T-helper 17 cell (primary cell): ENCODE data around the gene UGP2. TPM values are rescaled to one million over a fixed set of nuclear protein-coding genes. Genes with fewer than 3 reads are reported as not detected.
A peak's percentile ranks its signal among the peaks of the same experiment; 100 is the strongest.

Experiments
- ATAC-seq: fragments of 150-1000 bp; cut with Tn5 transposase; 2 replicates; pipeline ENCODE4 v1.10.0; 2021; ENCODE audit warnings: mild to moderate bottlenecking, moderate library complexity
- DNase-seq, 3 donors: peaks; one replicate each; pipeline versions ENCODE4 v3.0.0 to v3.0.0-alpha.2; 2020 to 2021
- H3K9me3 ChIP-seq: one replicate; pipeline ENCODE4 v1.7.0; 2013; ENCODE audit warnings: low read length, mild to moderate bottlenecking; ENCODE audit not compliant: control insufficient read depth, poor library complexity, severe bottlenecking
- H3K27ac Mint-ChIP-seq: one replicate; pipeline ENCODE4 v1.8.0; 2022; ENCODE audit warnings: mild to moderate bottlenecking, moderate library complexity, mixed read lengths
- H3K27me3 Mint-ChIP-seq: one replicate; pipeline ENCODE4 v1.8.0; 2022; ENCODE audit warnings: mixed read lengths
- H3K36me3 Mint-ChIP-seq: one replicate; pipeline ENCODE4 v1.8.0; 2022; ENCODE audit warnings: low read depth, mixed read lengths
- H3K4me1 Mint-ChIP-seq: one replicate; pipeline ENCODE4 v1.8.0; 2022; ENCODE audit warnings: mild to moderate bottlenecking, mixed read lengths
- H3K4me3 Mint-ChIP-seq: one replicate; pipeline ENCODE4 v1.8.0; 2022; ENCODE audit warnings: mild to moderate bottlenecking, moderate library complexity, mixed read lengths
- total RNA-seq, 4 donors: library from RNA in 2 of 4; stranded (reverse) in 2 of 4; gene quantifications; one replicate each; pipeline ENCODE4 v1.2.3 and lab custom pipeline; 2022 to 2026

The UGP2 gene
- total RNA-seq, 2 donors from 2014 or later: 68.7 to 82.7 TPM

DNA sequence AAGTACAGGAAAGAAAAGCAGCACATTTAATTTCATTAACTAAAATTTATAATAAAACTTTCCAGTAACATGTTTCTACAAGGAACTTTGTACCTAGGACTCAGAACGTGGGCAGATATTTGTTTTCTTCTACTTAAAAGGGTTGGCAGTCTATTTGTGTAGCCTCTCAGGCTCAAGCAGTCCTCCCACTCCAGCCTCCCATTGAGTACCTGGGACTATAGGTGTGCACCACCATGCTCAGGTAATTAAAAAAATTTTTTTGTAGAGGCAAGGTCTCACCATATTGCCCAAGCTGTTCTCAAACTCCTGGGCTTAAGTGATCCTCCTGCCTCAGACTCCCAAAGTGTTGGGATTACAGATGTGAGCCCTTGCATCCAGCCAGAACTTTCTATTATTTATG is 36.8 kb downstream of the UGP2 start:
- H3K4me3 Mint-ChIP-seq: no peak overlapping the region
- DNase-seq (no peak), ATAC-seq (no peak)
- no peaks in the 10 kb centered on the region for H3K9me3 ChIP-seq
- no peak overlapping the region for H3K27ac Mint-ChIP-seq
- no peaks in the 10 kb centered on the region for H3K27me3 Mint-ChIP-seq
- H3K36me3 Mint-ChIP-seq: no peaks in the 10 kb centered on the region
- H3K4me1 Mint-ChIP-seq: peaks cover 32% of the 10 kb centered on the region

DNA sequence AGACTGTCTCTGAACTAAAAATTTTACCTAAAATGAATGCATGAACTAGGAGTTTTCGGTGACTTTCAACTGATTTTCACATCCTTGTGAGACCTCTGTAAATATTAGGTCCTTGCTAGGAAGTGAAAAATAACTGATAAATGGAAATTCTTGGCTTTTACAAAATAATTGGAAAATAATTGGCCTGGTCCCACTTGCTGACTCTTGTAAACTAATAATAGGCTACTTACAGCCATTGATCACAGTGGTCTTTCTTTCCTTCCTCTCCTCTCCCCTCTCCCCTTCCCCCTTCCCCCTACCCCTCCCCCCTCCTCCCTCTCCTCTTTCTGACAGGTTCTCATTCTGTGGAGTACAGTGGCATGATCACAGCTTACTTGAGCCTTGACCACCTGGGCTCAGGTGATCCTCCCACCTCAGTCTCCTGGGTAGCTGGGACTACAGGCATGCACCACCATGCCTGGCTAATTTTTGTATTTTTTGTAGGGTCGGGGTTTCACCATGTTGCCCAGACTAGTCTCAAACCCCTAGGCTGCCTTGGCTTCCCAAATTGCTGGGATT is 38.3 kb downstream of the UGP2 start:
- ATAC-seq: no peak
- DNase-seq: no peak
- peak overlapping the region; percentile 79 for H3K27ac Mint-ChIP-seq
- H3K27me3 Mint-ChIP-seq: no peaks in the 10 kb centered on the region
- no peak overlapping the region for H3K4me3 Mint-ChIP-seq
- H3K9me3 ChIP-seq: no peaks in the 10 kb centered on the region
- H3K4me1 Mint-ChIP-seq: peaks cover 30% of the 10 kb centered on the region
- no peaks in the 10 kb centered on the region for H3K36me3 Mint-ChIP-seq

DNA sequence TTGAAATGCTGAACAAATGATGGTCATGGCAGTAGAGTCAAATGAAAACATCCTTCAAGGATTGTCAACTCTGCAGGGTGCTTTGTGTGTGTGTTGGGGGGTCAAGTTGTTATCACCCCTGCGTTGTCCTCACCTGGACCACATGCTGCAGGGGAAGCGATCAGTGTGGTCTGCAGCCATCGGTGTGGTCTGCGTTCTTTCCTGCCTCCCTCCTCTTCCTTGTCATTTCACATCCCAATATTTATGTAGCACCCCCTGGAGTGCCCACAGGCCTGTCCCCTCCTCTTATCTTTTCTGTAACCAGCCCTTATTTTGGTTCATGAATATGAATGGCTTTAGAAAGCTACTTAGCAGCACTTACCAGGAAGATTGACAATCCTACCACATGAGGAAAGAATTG is 38.9 kb downstream of the UGP2 start:
- ATAC-seq: no peak
- peak overlapping the region; percentile 79 for H3K27ac Mint-ChIP-seq
- no peaks in the 10 kb centered on the region for H3K9me3 ChIP-seq
- peak overlapping the region; percentile 47 for H3K4me3 Mint-ChIP-seq
- DNase-seq: no peak
- H3K36me3 Mint-ChIP-seq: no peaks in the 10 kb centered on the region
- peaks cover 28% of the 10 kb centered on the region for H3K4me1 Mint-ChIP-seq
- no peaks in the 10 kb centered on the region for H3K27me3 Mint-ChIP-seq

DNA sequence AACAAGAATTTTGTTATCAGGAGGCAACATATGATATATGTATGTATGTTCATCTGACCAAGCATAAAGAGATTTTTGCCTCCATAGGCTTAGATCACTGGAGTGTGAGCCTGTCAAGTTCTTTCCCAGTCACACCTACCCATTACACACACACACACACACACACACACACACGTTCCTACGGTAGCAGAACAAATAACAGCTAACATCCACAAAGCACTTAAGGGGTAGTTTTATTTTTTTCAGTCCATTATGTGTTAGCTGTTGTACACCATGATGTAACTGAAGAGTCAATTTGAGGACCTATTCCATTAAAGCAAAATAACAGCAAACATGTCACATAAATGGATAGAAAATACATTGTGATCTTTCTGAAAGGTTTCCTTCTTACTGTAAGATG is 39.5 kb downstream of the UGP2 start:
- Mint-ChIP-seq H3K27me3 (no peaks in the 10 kb centered on the region), H3K4me1 (peaks cover 22% of the 10 kb centered on the region), H3K27ac (peak overlapping the region; percentile 79), H3K36me3 (no peaks in the 10 kb centered on the region), H3K4me3 (no peak overlapping the region)
- no peaks in the 10 kb centered on the region for H3K9me3 ChIP-seq
- no peak for DNase-seq
- no peak for ATAC-seq

DNA sequence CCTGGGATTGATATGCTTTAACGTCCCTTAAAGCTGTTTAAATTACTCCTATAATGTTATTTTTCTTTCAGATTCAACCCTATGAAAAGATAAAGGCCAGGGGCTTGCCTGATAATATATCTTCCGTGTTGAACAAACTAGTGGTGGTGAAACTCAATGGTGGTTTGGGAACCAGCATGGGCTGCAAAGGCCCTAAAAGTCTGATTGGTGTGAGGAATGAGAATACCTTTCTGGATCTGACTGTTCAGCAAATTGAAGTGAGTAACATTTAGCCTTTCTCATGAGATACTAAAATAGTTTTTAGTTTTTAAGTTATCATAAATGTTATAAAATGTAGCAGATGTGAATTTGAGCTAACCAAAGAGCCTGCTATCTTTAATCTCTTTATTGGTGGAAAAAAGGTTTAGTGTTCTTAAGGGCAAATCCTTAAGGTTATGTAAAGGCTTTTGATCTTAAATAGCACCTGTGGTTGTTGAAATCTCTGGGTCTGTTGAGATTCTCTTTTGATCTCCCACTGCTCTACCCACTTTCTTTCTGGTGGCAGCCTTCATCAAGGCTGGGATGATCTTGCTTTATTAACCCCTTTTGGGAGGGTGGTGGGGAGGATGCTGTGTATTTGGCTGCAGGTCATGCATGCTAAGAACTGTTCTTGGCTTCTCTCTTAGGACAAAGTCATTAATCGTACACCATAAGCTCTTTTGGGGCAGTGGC is 40.9 kb downstream of the UGP2 start:
- Mint-ChIP-seq H3K27me3 (no peaks in the 10 kb centered on the region), H3K27ac (peak overlapping the region; percentile 76), H3K4me3 (no peak overlapping the region), H3K36me3 (no peaks in the 10 kb centered on the region), H3K4me1 (peaks cover 19% of the 10 kb centered on the region)
- no peaks in the 10 kb centered on the region for H3K9me3 ChIP-seq
- no peak for DNase-seq
- no peak for ATAC-seq

DNA sequence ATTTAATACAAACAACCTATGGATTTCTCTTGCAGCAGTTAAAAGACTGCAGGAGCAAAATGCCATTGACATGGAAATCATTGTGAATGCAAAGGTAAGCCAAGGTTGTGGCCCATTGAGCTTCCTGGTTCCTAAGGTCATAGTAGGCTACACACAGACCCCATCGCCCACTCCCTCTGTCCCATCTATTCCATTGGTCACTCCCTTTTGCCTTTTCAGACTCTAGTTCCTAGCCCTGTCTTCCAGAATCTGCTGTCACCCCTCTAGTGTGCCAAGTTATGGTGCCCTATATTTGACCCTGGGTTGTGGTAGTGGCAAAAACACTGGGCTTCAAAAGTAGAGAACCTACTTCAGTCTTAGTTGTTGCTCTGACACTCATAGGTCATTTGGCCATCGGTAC is 44.7 kb downstream of the UGP2 start:
- H3K27ac Mint-ChIP-seq: no peak overlapping the region
- no peak for DNase-seq

DNA sequence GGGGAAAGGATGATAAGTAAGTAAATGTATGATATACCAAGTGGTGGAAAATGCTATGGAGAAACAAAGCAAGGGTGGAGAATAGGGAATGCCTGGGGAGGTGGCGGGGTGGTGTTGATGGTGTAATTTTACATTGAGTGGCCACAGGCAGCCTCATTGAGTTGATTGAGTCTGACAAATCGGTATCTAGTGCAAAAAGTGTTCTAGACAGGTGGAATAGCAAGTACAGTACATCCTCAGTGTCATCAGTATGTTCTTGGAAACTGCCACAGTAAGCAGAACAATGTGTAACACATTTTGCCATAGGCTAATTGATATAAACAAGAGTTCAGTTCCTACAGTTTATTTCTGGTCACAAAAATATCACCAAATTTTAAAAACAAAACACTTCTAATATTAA is 46.4 kb downstream of the UGP2 start:
- Mint-ChIP-seq H3K27ac (no peak overlapping the region), H3K4me3 (no peak overlapping the region), H3K4me1 (peaks cover 10% of the 10 kb centered on the region), H3K27me3 (no peaks in the 10 kb centered on the region), H3K36me3 (peaks cover 2% of the 10 kb centered on the region)
- H3K9me3 ChIP-seq: no peaks in the 10 kb centered on the region
- DNase-seq (no peak), ATAC-seq (no peak)

More for the DNA sequence above, 44.7 kb downstream of the UGP2 start:
- H3K9me3 ChIP-seq: no peaks in the 10 kb centered on the region
- Mint-ChIP-seq H3K27me3 (no peaks in the 10 kb centered on the region), H3K36me3 (peaks cover 2% of the 10 kb centered on the region), H3K4me1 (peaks cover 17% of the 10 kb centered on the region), H3K4me3 (no peak overlapping the region)
- no peak for ATAC-seq

DNA sequence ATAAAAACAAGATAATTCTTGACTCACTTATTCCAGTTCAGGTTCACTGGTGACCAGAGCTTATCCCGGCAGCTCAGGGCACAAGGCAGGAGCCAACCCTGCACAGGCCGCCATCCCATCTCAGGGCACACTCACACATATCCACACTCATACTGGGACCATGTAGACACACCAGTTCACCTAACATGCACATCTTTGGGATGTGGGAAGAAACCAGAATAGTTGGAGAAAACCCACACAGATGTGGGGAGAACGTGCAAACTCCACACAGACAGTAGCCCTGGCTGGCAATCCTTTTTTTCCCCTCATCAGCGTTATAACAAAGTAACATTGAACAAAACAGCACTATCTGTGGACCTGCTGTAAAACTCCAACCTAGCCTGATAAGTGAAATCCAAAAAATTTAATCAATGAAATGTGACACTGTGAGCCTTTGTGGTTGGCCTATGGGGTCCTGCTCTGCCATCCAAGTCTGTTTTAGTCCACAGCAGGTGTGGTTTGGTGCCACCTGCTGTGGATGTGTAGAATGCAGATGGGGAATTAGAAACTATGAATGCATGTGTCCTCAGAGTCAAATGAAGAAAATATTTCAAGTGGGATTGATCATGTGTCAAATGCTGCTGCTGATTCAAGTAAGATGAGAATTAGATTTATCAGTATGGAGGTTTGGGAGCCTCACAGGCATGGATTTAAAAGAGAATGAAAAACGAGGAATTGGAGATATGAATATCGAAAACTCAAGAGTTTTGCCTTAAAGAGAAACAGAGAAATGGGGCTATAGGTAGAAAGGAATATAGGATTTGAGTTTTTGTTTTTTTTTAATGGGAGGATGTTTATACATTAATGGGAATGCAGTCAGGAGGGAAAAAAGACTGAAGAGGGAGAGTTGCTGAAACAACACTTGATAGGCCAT is 47.0 kb downstream of the UGP2 start:
- Mint-ChIP-seq H3K4me1 (peaks cover 10% of the 10 kb centered on the region), H3K4me3 (no peak overlapping the region)

DNA sequence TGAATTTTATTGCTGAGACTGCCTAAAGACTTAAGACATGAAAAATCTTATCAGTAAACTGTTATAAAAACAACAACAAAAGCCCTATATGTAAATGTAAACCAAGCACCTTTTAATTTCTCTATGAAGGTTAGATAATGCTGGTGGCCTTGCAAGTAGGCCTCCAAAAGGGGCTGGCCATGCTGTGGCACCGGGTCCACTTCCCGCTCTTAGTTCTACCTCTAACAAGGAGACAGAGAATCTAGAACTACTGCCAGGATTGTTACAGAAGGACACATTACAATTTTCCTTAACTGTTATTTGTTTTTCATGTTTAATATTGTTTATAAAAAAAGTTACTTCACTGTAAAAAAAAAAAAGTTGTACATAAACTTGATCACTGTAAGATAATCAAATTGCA is 49.0 kb downstream of the UGP2 start:
- peaks cover 2% of the 10 kb centered on the region for H3K36me3 Mint-ChIP-seq
- peak overlapping the region; percentile 24 for H3K27ac Mint-ChIP-seq
- no peak for ATAC-seq
- H3K4me3 Mint-ChIP-seq: no peak overlapping the region
- H3K9me3 ChIP-seq: no peaks in the 10 kb centered on the region
- peaks cover 7% of the 10 kb centered on the region for H3K4me1 Mint-ChIP-seq
- DNase-seq: no peak
- no peaks in the 10 kb centered on the region for H3K27me3 Mint-ChIP-seq

More for the DNA sequence above, 47.0 kb downstream of the UGP2 start:
- Mint-ChIP-seq H3K36me3 (peaks cover 2% of the 10 kb centered on the region), H3K27me3 (no peaks in the 10 kb centered on the region), H3K27ac (peak overlapping the region; percentile 56)
- DNase-seq (peak in 1 of 3 donors; percentile 30), ATAC-seq (peak; percentile 70)
- H3K9me3 ChIP-seq: no peaks in the 10 kb centered on the region

DNA sequence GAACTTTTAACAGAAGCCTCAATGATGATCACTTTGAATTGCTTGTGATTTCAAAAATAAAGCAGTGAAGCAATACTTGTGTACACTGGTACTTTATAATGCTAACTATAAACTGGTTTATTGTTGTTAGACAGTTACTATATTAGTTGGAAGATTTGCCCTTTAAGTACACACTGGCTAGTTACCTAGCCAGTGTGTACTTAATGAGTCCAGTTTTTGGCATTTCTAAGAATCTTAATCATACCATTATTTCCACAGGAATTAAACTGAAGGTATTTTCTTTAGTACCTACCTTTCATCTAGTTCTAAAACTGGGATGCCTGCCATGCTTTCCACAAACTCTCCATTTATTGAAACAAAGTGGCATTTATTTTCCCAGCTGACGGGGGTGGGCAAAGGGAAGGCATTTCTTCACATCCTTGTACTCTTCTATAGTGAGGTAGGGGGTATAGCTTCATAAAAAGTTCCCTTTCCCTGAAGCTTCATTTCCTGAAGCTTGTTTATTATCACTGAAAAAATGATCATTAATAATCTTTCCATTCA is 49.9 kb downstream of the UGP2 start:
- no peaks in the 10 kb centered on the region for H3K9me3 ChIP-seq
- H3K4me3 Mint-ChIP-seq: no peak overlapping the region
- no peak overlapping the region for H3K27ac Mint-ChIP-seq
- peaks cover 2% of the 10 kb centered on the region for H3K36me3 Mint-ChIP-seq
- H3K4me1 Mint-ChIP-seq: peaks cover 7% of the 10 kb centered on the region
- ATAC-seq (no peak), DNase-seq (no peak)
- no peaks in the 10 kb centered on the region for H3K27me3 Mint-ChIP-seq

DNA sequence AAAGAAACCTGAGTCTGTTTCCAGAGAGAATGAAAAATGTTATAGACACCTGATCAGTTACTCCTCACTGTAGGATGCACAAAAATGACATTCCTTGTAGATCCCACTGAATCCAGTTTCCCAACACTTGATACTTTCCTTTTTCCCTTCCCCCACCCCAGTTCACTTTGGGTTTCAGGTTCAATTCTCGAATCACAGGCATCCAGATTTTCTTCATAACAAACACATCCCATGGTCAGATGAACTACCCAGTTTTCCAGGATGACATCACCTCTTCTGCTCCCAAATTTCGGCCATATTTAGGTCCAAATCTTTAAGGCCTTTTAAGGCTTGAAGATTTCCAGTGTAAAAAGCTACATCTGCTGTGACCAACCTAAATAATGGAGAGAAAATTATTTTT is 51.5 kb downstream of the UGP2 start:
- DNase-seq: no peak
- H3K27me3 Mint-ChIP-seq: no peaks in the 10 kb centered on the region
- peaks cover 3% of the 10 kb centered on the region for H3K36me3 Mint-ChIP-seq
- peaks cover 7% of the 10 kb centered on the region for H3K4me1 Mint-ChIP-seq
- H3K9me3 ChIP-seq: no peaks in the 10 kb centered on the region
- peak overlapping the region; percentile 67 for H3K27ac Mint-ChIP-seq
- ATAC-seq: no peak
- H3K4me3 Mint-ChIP-seq: no peak overlapping the region

DNA sequence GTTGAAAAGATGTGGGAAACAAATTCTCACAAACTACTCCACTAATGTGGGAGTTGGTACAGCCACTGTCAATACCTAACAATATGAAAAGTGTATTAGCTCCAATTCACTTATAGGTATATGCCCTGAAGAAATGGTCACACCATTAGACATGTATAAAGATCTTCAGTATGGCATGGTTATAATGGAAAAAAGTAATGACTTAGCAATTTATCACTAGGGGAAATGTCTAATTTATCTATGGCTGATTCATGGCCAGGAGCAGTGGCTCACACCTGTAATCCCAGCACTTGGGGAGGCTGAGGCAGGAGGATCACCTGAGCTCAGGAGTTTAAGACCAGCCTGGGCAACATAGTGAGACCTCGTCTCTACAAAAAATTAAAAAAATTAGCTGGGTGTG is 52.5 kb downstream of the UGP2 start:
- H3K27ac Mint-ChIP-seq: peak overlapping the region; percentile 67
- ATAC-seq (no peak), DNase-seq (no peak)
- peaks cover 8% of the 10 kb centered on the region for H3K36me3 Mint-ChIP-seq
- no peaks in the 10 kb centered on the region for H3K9me3 ChIP-seq
- no peak overlapping the region for H3K4me3 Mint-ChIP-seq
- peaks cover 2% of the 10 kb centered on the region for H3K4me1 Mint-ChIP-seq
- no peaks in the 10 kb centered on the region for H3K27me3 Mint-ChIP-seq

DNA sequence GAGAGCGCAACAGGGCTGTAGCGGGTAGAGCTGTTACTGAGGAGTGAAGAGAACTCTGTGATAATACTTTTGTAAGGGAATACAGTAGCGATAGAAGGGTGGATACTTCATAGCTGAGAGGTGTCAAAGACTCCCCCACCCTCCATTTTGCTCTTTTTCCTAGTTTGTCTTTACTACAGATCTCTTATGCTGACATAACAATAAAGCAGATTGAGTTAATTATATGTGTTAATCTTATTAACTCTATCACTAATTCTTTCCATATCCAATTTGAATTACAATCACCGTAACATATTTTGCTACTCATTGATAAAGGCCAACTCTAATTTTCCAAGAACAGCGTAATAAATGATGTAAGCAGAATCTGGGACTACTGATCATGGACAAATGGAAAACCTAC is 57.1 kb downstream of the UGP2 start:
- H3K4me1 Mint-ChIP-seq: no peaks in the 10 kb centered on the region
- ATAC-seq (no peak), DNase-seq (no peak)
- peaks cover 6% of the 10 kb centered on the region for H3K36me3 Mint-ChIP-seq
- H3K9me3 ChIP-seq: no peaks in the 10 kb centered on the region
- no peak overlapping the region for H3K4me3 Mint-ChIP-seq
- peak overlapping the region; percentile 69 for H3K27ac Mint-ChIP-seq
- no peaks in the 10 kb centered on the region for H3K27me3 Mint-ChIP-seq
